Fibroblast of skin of right quadriceps (primary cell): ENCODE data around the gene GPHA2.

Experiments
- DNase-seq: peaks from one replicate; pipeline ENCODE4 v3.0.0-alpha.2; 2013

GPHA2 gene

GRCh38 chr11:64909653-64910343 is 25.9 kb downstream of the GPHA2 start:
- DNase-seq: no peak

- DNase-seq: no peak
Observed at GRCh38 chr11:64908766-64909165, 26.9 kb downstream of the GPHA2 start.

- no peak for DNase-seq
Observed at GRCh38 chr11:64906314-64906635, 29.4 kb downstream of the GPHA2 start.

GRCh38 chr11:64905516-64906313 is 30.0 kb downstream of the GPHA2 start:
- no peak for DNase-seq

GRCh38 chr11:64903291-64903833 is 32.3 kb downstream of the GPHA2 start:
- no peak for DNase-seq

- DNase-seq: no peak
Observed at GRCh38 chr11:64902102-64902900, 33.4 kb downstream of the GPHA2 start.

GRCh38 chr11:64900774-64901173 is 34.9 kb downstream of the GPHA2 start:
- DNase-seq: no peak

GRCh38 chr11:64900263-64900678 is 35.4 kb downstream of the GPHA2 start:
- no peak for DNase-seq

GRCh38 chr11:64898541-64898940 is 37.2 kb downstream of the GPHA2 start:
- no peak for DNase-seq

GRCh38 chr11:64898076-64898445 is 37.6 kb downstream of the GPHA2 start:
- DNase-seq: no peak

- no peak for DNase-seq
Observed at GRCh38 chr11:64897381-64898075, 38.2 kb downstream of the GPHA2 start.

GRCh38 chr11:64896448-64897022 is 39.2 kb downstream of the GPHA2 start:
- no peak for DNase-seq

GRCh38 chr11:64894812-64895452 is 40.8 kb downstream of the GPHA2 start:
- no peak for DNase-seq

- DNase-seq: peak; percentile 53
Observed at GRCh38 chr11:64894070-64894811, 41.5 kb downstream of the GPHA2 start.

GRCh38 chr11:64893194-64894069 is 42.3 kb downstream of the GPHA2 start:
- no peak for DNase-seq

GRCh38 chr11:64892838-64893193 is 42.9 kb downstream of the GPHA2 start:
- no peak for DNase-seq

GRCh38 chr11:64892411-64892831 is 43.3 kb downstream of the GPHA2 start:
- DNase-seq: no peak

GRCh38 chr11:64891880-64892279 is 43.8 kb downstream of the GPHA2 start:
- no peak for DNase-seq

GRCh38 chr11:64891215-64891848 is 44.4 kb downstream of the GPHA2 start:
- no peak for DNase-seq

GRCh38 chr11:64890522-64890939 is 45.2 kb downstream of the GPHA2 start:
- DNase-seq: no peak
